CD4-positive, alpha-beta T cell treated with Interleukin-10 for 1 hour (primary cell): ENCODE measurements around the gene NSUN6.

Experiments used
- DNase-seq: peaks from one replicate; pipeline ENCODE4 v3.0.0-alpha.2; 2020

NSUN6 gene, protein sequence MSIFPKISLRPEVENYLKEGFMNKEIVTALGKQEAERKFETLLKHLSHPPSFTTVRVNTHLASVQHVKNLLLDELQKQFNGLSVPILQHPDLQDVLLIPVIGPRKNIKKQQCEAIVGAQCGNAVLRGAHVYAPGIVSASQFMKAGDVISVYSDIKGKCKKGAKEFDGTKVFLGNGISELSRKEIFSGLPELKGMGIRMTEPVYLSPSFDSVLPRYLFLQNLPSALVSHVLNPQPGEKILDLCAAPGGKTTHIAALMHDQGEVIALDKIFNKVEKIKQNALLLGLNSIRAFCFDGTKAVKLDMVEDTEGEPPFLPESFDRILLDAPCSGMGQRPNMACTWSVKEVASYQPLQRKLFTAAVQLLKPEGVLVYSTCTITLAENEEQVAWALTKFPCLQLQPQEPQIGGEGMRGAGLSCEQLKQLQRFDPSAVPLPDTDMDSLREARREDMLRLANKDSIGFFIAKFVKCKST

DNA sequence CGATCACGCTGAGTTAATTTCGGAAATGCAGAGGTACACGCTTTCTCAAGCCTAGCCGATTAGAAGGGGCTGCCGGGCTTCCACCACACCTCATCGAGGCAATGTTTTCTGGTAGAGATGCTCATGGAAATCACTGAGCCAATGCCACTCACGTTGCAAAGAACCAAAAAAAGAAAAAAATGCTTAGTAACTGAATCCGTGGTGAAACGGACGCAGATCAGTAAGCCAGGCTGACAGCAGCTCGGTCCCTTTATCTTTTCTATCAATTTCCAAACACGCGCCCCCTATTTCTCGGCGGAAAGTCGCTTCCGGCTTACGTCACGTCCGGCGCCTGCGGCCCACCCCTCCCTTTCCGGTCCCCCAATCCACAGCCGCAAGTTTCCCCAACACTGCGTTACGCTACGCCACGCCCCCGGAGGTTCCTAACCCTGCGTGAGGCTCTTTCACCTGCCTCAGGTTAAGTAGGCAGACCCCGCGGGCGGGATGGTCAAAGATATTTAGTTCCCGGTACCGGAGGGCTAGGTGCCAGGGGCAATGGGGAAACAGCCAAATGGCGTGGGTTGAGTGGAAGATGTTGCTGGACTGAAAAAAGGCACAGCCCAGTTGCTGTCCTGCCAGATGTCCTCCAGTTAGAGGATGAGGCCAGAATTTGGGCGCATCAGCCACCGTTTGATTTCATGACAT lies at the start of gene NSUN6:
Gene NSUN6, minus strand, starts transcription at position 264 of the 684 bp plus-strand sequence. CDS start 384 bp downstream, outside the sequence.
- DNase-seq: peak; percentile 95

DNA sequence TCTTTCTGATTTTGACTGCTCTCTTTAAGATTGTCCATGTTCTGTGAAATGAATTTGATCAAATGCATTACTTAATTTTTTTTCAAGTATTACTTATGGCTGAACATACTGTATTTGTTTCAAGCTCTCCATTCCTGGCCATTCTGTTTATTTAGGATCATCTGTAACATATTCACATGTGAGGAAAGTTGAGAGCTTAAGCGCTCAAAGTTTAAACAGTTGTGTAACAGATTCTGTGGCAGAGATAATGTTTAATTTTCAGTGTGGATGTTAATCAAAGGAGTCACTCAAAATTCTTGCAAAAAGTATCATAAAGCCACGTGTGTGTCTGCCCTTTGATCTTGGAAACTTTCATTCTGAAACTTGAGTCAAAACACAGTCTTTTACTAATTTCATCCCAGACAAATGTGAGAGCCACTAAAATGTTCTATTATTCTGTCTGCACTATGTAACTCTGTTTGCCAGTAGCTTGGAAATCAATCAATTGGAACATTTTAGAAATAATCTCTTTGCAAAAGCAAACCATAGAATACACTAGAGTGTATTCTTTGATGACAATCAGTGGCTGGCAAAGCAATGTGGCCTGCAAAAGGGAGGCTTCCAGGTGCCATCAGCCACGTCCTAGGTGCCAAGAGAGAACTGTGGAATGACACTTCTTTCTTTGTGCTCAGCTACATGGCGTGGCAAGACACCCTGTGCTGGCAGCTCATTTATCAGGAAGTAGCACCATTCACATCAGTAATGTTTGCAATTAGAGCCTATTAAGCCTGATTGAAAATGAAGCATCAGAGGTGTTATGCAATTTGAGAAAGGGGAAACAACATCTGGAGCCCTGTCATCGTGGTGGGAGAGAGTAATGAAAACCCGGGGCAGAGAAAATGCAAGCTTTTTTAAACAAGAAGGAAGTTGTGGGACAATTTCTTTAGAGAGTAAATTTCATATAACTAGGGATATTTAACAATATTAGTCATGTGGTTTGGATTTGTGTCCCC lies 48.8 kb upstream of the NSUN6 start:
- no peak for DNase-seq

DNA sequence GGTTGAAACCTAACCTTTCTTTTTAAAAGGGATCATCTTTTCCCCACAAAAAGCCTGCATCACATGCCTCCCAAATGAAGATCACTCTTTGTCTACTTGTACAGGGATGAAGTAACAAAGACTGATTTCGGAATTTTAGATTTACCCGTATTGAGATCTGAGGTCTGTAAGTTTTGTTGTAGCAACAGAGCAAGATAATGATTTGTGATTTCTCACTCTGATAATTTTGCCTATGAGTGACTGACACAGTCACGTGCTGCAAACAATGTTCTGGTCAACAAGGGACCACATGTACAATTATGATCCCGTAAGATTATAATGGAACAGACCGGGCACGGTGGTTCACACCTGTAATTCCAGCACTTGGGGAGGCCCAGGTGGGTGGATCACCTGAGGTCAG lies 39.2 kb upstream of the NSUN6 start:
- no peak for DNase-seq

DNA sequence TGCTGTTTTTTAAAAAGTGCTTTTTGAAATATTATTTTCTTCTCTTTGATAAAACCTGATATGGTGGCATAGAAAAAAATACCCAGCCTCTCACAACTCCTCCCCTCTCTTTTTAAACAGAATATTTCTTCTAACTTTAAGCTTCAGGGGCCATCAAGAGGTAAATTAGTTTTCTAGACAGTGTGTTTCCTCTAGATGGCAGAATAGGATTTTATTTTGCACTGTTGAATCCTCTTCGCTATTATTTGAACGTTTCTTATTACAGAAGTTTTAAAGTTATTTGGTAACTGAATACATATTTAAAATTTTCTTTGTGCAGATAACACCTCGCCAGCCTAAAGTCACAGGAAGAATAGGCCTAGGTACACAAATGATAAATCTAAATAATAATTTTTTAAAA lies 38.1 kb upstream of the NSUN6 start:
- DNase-seq: no peak

DNA sequence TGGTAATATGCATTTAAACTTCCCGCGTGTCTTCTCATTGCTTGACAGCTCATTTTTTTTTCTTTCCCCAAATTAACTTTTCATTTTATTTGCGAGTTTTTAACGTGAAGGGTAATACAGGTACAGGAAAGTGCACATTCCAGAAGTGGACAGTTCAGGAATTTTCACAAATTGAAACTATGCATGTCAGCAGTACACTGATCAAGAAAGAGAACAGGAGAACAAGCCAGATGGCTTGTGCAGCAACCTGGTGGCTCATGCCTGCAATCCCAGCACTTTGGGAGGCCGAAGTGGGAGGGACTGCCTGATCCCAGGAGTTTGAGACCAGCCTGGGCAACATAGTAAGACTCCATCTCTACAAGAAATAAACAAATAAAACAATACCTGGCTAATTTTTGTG lies 36.3 kb upstream of the NSUN6 start:
- no peak for DNase-seq

DNA sequence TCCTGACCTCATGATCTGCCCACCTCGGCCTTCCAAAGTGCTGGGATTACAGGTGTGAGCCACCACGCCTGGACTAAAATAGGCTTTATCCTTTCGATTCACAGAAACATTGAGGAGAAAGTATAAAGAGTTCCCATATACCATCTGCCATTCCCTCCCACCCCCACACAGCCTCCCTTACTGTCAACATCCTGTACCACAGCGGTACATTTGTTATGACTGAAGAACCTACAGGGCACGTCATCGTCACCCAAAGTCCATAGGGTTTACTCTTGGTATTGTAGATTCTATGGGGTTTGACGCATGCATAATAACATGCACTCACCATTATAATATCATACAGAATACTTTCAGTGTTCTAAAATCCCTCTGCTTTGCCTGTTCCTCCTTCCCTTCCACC lies 35.8 kb upstream of the NSUN6 start:
- DNase-seq: no peak

DNA sequence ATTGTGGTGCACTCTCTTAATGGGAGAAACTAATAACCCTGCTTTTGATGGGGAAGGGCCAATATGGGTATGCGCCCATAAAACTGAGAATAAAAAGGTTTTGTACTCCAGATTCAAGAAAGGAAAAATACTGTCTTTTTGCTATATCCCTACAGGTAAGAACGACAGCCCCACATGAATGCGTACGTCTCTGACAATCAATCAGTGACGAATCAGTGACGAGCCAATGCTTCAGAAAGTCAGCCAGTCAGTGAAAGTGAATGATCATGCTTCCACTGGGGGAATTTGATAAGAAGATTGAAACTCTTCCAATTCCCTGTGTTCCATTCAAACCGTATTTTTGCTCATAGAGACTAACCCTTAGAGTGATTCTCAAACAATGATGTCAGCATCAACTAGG lies 34.2 kb upstream of the NSUN6 start:
- no peak for DNase-seq

DNA sequence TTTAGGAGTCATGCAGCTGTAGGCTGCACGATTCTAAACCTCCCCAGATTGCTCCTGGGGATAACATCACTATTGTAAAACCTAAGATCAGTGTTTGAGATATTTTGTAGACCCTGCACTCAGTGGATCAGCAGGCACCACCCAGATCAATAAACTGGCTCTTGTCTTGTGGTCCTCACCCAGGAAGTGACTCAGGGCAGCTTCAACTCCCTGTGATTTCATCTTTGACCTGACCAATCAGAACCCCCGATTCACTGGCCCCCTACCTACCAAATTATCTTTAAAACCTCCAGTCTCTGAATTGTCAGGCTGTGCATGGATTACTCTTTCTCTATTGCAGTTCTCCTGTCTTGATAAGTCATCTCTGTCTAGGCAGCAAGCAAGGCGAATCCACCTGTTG lies 33.6 kb upstream of the NSUN6 start:
- DNase-seq: no peak

DNA sequence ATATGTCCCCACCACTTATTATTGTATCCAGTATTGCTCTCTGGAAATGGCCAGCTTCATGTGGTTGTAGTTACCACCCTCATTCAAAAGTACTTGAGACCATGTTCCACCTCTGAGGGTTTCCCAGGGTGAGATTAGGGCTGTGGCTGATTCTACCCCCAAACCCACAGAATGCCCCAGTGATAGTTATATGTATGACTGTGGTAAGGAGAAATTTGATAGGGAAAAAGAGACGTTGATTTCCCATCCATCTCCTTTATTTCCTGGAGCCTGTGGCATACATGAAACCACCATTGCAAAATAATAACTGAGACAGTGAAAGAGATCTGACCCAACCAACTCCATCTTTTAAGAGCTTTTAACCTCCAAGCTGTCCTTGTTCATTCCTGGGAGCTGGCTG lies 33.0 kb upstream of the NSUN6 start:
- DNase-seq: no peak

DNA sequence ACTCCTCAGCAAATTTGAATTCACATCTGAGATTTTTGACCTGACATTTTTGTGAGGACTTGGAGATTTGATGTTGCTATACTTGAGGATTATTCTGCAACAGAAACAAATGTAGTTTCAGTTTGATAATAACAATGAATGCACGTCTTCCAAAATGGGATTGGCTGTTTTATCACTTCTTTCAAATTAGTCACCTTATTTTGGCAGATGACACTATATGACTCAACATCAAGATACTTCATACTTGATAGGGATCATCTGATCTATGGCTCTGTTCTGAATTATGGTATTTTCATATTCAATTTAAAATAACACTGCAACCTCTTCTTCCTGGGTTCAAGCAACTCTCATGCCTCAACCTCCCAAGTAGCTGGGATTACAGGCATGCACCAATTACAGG lies 32.0 kb upstream of the NSUN6 start:
- no peak for DNase-seq

DNA sequence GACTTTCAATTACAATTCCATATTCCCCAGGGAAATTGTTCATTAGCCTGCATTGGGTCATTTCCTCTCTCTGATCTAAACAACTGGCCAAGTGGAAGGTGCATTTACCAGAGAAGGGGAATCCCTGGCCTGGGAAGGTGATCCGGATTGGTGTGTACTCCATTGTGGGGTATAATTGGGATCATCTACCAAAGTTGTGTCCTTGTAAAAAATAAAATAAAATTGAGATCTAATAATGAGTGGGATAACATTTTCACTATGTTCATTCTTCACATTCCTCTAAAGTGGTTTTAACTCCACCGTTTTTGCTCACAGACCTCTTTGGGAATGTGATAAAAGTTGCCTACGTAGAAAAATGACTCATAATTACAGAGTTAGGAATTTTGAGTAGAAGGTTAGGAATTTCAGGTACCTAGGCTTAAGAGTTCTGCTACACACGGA lies 30.6 kb upstream of the NSUN6 start:
- DNase-seq: no peak

DNA sequence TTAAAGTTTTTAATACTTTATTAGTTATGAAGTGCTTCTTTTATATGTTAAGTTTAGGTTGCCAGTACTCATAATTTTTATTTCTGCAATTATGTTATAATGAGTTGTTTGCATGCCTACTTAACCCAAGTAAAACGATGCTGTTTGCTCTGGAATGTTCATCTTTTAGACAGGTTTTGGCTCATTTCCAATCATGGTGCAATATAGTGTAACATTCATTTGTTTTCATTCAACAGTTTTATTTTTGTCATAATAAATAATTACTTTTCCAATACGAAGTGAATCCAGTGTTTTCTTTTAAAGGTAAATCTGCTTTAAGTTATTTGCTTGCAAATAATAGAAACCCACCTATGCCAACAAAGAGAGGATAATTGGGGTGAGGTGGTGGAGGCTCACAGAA lies 30.0 kb upstream of the NSUN6 start:
- no peak for DNase-seq

DNA sequence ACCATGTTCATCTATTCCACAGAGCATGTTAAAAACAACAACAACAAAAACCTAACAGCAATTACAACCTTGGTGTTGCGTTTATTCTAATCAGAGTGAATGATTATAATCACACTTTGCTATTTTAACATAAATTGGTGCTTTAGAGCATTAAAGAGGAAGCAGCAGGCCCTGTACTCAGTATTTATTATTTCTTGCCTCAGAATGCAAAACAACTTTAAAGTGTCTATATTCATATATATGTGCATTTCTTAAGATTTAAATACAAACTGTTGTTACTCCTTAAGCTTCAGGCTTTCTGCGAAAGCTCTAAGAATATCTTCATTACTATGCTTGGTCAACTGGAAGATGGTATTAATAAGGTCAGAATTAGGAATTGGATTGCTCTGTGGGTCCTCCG lies 29.4 kb upstream of the NSUN6 start:
- no peak for DNase-seq

DNA sequence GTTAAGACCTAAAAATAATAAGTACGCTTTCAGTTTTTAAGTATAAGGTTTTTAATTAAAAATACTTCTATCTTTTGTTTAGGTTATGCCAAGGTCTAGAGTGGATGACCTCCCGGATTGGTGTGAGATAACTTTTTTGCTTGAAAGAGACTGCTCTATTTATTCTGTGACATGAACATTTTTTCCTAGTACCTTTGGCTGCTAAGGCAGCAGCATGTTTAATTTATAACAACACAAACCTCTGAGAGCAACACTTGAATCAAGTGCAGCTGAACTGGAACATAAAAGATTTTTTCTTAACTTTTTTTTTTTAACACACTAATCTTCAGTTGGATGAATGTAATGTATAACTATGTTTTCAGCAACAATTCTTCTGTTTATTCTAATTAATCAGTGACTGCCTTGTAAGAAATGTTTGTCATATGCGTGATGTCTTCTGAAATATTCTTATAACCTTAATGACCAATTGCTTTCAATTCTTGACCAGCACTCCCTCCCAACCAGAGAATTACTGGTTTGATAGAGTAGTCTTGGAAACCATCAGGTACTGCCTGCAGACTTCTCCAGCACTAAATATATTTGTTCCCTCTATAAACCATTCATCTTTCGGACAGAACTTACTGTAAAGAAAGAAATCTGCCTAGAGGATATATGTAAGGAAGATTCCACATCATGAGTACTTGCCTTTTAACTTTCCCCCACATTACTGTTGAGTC lies 23.9 kb upstream of the NSUN6 start:
- DNase-seq: no peak

DNA sequence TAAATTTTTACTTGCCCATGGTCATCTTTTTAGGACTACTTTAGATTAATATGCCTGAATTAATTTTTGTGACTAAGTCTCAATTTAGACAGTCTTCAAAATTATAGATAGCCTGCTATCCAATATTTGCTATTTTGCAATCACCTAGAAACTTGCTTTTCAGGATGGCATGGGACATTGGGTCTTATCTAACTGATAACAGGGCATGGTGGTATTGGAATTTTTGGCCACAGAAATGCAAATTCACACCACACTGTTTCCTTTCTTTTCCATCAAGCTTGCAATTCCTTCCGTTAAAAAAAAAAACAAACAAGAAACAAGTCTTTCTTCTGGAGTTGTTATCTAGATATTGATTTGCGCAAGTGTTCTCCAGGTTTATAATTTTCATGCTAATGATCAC lies 16.6 kb upstream of the NSUN6 start:
- no peak for DNase-seq

DNA sequence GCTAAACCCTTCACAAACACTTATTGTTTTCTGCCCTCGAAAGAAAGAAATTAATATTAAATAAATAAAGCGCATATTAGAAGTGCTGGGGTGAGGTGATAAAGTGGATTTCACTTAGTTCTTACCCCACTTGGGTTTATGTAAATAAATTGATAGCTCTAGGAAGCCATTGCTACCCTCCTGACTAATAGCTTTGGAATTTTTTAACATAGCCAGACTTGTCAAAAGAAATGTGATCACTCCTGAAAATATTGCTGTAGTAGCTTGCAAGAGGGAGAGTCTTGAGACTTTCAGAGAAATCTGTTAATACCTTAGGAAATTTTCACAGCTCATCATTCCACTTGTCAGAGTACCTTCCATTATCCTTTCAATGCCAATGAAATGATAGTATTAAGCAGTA lies 15.4 kb upstream of the NSUN6 start:
- no peak for DNase-seq

DNA sequence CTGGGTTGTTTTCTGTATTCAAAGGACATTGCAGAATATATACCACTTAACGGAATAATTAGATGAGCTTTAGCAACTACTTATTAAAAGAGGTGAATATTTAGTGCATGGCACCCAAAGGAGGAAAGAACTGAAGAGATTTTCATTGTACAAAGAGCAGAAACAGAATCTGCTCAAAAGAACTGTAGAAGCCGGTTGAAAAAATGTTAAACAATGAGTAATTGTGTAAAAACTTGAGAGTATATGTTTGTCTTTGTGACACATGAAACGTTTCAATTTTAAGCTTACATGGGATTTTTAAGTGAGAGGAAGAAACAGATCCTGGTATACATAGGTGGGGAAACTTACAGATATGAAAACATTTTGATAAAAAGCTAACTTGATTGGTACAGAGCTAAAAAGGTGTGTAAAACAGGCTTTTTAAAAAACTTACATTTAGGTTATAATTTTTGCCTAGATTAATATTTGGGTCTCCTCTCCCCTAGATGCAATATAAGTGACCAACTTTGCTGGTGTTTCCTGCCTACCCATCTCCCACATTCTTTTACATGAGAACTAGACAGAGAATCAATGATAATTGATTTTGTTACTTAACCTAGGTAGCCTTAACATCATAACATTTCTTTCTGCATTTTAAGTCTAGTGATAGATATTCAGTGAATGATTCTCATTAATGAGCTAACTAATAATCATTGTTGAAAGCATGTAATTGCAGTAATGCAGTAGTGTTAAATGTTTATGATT lies 14.6 kb upstream of the NSUN6 start:
- DNase-seq: no peak

DNA sequence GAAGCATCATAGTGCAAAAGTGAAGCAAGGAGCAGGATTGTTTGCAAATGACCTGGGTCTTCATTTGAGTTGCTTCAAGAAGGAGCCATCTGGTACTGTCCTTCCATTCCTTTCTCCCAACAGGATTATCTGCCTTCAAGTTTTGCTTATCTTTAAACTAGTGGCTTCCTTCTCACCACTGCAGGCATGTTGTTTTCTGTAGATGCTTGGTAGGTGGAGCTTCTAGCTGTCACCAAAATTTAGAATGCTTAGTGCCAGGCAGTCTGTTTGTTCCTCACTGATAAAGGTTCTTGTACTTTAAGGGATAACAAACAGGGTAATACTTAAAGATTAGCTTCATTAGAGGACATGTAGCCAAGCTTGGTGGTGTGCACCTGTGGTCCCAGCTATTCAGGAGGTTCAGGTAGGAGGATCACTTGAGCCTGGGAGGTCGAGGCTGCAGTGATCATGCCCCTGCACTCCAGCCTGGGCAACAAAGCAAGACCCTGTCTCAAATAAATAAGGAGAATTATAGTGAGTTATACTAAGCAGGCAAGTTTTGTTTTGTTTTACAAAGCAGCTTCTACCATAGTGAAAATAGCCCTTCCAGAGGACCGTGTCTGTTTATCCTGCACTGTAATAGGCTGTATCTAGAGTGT lies 13.6 kb upstream of the NSUN6 start:
- no peak for DNase-seq

DNA sequence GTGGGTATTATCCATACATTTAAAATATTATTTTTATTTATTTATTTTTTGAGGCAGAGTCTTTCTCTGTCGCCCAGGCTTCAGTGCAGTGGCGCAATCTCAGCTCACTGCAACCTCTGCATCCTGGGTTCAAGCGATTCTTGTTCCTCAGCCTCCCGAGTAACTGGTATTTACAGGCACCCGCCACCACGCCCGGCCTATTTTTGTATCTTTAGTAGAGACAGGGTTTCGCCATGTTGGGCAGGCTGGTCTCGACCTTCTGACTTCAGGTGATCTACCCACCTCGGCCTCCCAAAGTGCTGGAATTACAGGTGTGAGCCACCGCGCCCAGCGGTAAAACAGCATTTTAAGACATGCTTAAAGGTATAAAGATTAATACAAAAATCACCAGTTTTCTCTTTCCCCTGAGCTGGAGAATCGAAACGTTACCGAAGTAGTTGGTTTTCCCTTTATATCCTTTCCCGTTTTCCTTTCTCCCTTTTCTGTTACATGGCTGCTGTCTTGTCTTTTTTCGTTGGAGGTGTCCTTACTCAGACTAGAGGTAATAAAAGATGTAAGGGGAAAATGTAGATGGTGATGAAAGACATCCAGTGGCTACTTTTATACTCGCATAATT lies 9.5 kb upstream of the NSUN6 start:
- no peak for DNase-seq

DNA sequence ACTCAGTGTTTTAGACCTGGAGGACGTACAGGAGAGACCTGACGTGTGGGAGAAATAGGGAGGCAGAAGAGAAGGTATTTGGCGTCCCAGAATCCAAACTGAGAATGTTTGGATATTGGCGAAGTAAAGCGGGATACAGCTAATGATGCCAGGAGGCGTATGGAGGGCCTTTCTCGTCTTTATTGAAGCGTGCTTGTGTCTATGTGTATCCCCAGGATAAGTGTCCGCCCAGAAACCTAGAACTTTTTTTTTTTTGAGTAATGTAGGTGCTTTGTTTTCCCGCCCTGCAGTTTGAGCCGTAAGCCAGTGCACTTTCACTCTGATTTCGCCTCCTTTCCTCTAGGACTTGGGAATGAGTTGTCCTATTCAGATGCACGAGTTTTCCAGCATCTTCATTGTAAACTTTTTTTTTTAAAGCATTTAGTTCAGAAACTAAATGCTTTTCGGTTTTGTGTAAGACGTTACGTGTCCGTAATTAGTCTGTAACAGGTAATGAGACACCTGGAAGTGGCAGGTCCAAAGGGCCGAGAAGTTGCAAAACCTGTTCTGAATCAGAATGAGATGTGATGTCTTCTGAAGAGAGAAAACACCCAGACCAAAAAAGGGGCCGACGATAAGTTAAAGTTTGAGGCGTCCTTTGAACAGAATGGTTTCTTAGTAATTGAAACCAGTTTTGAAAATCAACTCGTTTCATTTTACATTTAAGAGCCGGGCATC lies 8.6 kb upstream of the NSUN6 start:
- peak; percentile 23 for DNase-seq
